Panc1 (cell line): ENCODE measurements around the gene HES1. TPM values are rescaled to one million over a fixed set of nuclear protein-coding genes. Genes with fewer than 3 reads are reported as not detected.
A peak's percentile ranks its signal among the peaks of the same experiment; 100 is the strongest.

Experiments
- ATAC-seq: fragments of 200-7000 bp; cut with Tn5 transposase; 2 replicates; pipeline ENCODE4 v1.9.1; 2020; ENCODE audit warnings: mild to moderate bottlenecking, moderate library complexity
- BruUV-seq: library from RNA; stranded (reverse); fragments of 400-500 nt; replicated peaks from 2 replicates; lab custom pipeline; 2021; lab: Mats Ljungman, UMichigan
- CTCF ChIA-PET: fragments of 300-600 bp; sonication (Branson Sonifier 250); formaldehyde crosslinking; loops from one replicate; lab custom pipeline; 2022; ENCODE audit warnings: antibody characterized with exemption; lab: Charles Lee
- POLR2A ChIA-PET: fragments of 300-600 bp; sonication (Branson Sonifier 250); formaldehyde crosslinking; loops from one replicate; lab custom pipeline; 2022; ENCODE audit warnings: antibody characterized with exemption; lab: Charles Lee
- DNase-seq: peaks from one replicate; pipeline ENCODE4 v3.0.0-alpha.2; 2010; ENCODE audit warnings: low read depth, low spot score
- H3K27ac ChIP-seq: 2 replicates; pipeline ENCODE4 v1.5.1; 2011; ENCODE audit warnings: mild to moderate bottlenecking, low read length, inconsistent platforms
- H3K27me3 ChIP-seq: fragments of 200-500 bp; sonication (Bioruptor generic); 2 replicates; pipeline ENCODE4 v1.6.0; 2014; ENCODE audit warnings: low read length, inconsistent platforms; ENCODE audit not compliant: control insufficient read depth, insufficient read depth
- H3K36me3 ChIP-seq: fragments of 200-500 bp; sonication (Bioruptor generic); 2 replicates; pipeline ENCODE4 v1.5.1; 2014; ENCODE audit warnings: inconsistent platforms, mild to moderate bottlenecking, low read length, moderate library complexity; ENCODE audit not compliant: control insufficient read depth, insufficient read depth
- H3K4me1 ChIP-seq: 2 replicates; pipeline ENCODE4 v1.5.1; 2011; ENCODE audit warnings: inconsistent platforms, mild to moderate bottlenecking, low read length, moderate library complexity; ENCODE audit not compliant: control insufficient read depth, insufficient read depth
- H3K4me3 ChIP-seq, 2 experiments: 2 replicates each; pipeline ENCODE4 v1.5.1; 2011 to 2012; ENCODE audit warnings: low read depth in 2 of 2, low read length in 2 of 2, mild to moderate bottlenecking in 2 of 2, inconsistent platforms in 1 of 2, moderate library complexity in 1 of 2
- H3K9me3 ChIP-seq: fragments of 200-500 bp; sonication (Bioruptor generic); 2 replicates; pipeline ENCODE4 v1.5.1; 2014; ENCODE audit warnings: low read depth, mild to moderate bottlenecking, inconsistent platforms, low read length, moderate library complexity; ENCODE audit not compliant: control insufficient read depth, insufficient read depth
- POLR2AphosphoS5 ChIP-seq: IDR thresholded peaks from 2 replicates; pipeline ENCODE4 v1.6.1; 2012; ENCODE audit warnings: mild to moderate bottlenecking, low read depth, low read length, moderate library complexity
- SIN3A ChIP-seq: IDR thresholded peaks from 2 replicates; pipeline ENCODE4 v1.6.1; 2012; ENCODE audit warnings: low read depth, mild to moderate bottlenecking, low read length, moderate library complexity, borderline replicate concordance; ENCODE audit not compliant: insufficient read depth
- TCF7L2 ChIP-seq: IDR thresholded peaks from 2 replicates; pipeline ENCODE4 v1.6.1; 2011; ENCODE audit warnings: mild to moderate bottlenecking, low read depth, low read length, inconsistent platforms
- in situ Hi-C: cut with HindIII; loops from 2 replicates; pipeline ENCODE4 v1.10.0; 2016; ENCODE audit warnings: low sequenced_read_pairs, low pct_unique_long_range_greater_than_20kb
- intact Hi-C: fragments of 100-400 bp; cut with micrococcal nuclease; formaldehyde crosslinking; loops from one replicate; pipeline ENCODE4 v1.10.0; 2022; ENCODE audit not compliant: unreplicated experiment
- total RNA-seq: library from RNA; stranded (reverse); gene quantifications from one replicate; pipeline ENCODE4 v1.2.1, GENCODE V29; 2021; ENCODE audit not compliant: unreplicated experiment
- TF ChIP-seq, protein P1 (sequence below): fragments of 450-650 bp; IDR thresholded peaks from 2 replicates; pipeline ENCODE4 v1.5.1; 2017; ENCODE audit warnings: mild to moderate bottlenecking
- TF ChIP-seq, protein P2 (sequence below), 2 experiments: IDR thresholded peaks; 2 replicates each; pipeline ENCODE4 v1.6.1; 2011 to 2012; ENCODE audit warnings: low read depth in 2 of 2, control low read depth in 1 of 2, low read length in 1 of 2, mild to moderate bottlenecking in 1 of 2, moderate library complexity in 1 of 2; ENCODE audit not compliant: insufficient read depth in 1 of 2

HES1 gene
- total RNA-seq, 1 experiment from 2014 or later, result 28.5 TPM

DNA sequence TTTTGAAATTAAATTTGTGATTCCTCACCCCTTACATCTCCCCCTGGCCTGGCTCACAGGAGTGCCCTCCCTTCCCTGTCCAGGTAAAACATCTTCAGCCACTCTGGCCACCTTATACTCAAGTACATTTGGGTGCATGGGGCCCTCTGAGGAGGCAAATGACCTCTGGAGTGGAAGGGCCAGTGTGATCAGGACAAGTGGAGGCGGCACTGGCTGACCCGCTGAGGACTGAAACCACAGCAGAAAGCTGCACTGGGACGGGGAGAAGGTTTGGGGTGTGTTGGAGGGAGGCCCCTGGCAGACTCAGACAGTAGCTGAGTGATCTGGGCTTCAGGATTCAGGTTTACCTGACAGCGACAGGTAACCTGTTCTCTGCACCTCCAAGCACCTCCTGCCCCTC lies 24.2 kb downstream of the HES1 start:
- no peak for DNase-seq
- ChIA-PET POLR2A (no interaction called here), CTCF (no interaction called here)
- in situ Hi-C loops (no loop called here), intact Hi-C loops (no loop called here)
- TF ChIP-seq SIN3A (no peak), POLR2AphosphoS5 (no peak), TCF7L2 (no peak)
- TF ChIP-seq, protein P1, sequence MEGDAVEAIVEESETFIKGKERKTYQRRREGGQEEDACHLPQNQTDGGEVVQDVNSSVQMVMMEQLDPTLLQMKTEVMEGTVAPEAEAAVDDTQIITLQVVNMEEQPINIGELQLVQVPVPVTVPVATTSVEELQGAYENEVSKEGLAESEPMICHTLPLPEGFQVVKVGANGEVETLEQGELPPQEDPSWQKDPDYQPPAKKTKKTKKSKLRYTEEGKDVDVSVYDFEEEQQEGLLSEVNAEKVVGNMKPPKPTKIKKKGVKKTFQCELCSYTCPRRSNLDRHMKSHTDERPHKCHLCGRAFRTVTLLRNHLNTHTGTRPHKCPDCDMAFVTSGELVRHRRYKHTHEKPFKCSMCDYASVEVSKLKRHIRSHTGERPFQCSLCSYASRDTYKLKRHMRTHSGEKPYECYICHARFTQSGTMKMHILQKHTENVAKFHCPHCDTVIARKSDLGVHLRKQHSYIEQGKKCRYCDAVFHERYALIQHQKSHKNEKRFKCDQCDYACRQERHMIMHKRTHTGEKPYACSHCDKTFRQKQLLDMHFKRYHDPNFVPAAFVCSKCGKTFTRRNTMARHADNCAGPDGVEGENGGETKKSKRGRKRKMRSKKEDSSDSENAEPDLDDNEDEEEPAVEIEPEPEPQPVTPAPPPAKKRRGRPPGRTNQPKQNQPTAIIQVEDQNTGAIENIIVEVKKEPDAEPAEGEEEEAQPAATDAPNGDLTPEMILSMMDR, result no peak
- Histone ChIP-seq H3K27ac (no peak overlapping the region), H3K4me3 (no peak overlapping the region), H3K36me3 (no peaks in the 10 kb centered on the region), H3K4me1 (no peaks in the 10 kb centered on the region), H3K9me3 (no peaks in the 10 kb centered on the region), H3K27me3 (no peaks in the 10 kb centered on the region)
- BruUV-seq, result no TSS peak
- ATAC-seq, result no peak

DNA sequence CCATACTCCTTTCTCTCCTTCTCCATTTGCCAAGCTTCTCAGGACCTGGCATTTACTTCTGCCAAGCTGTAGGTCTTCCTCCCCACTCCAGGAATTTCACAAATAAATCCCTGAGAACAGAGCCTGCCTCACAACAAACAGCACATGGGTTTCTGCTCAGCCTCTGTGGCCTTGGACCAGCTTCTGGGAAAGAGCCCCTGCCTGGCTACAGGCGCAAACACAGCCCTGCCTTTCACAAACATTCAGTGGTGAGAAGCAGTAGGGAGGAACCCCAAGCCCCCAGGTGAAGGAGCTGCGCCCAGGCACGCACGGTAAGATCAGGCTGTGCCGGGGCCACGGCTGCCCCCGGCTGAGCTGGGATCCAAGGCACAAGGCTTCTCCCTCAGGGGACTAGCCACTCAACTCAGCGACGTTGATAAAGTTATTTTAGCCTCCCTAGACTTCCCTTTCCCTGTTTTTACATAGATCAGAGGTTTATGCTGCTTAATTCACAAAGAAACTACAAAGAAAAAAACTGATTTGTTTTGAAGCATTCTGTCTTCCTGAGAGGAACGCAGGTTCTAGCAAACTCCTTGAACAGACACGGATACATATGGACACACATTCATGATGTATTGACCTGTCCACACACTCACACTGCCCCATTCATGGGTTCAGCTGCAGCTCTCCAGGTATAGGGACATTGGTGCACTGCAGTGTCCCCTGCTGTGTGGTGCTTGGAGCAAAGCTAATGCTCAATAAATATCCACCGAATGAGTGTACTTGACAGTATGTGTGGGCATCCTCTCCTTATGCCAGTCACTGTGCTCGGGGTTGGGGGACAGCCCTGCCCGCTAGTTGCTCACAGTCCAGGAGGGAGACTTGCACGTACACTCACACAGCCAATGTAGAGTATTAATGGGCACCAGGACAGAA lies 25.4 kb downstream of the HES1 start:
- POLR2A ChIA-PET, result no interaction called here
- Histone ChIP-seq H3K4me1 (peaks cover under 1% of the 10 kb centered on the region; the same call in 1 of the 2 replicates), H3K9me3 (no peaks in the 10 kb centered on the region), H3K27me3 (no peaks in the 10 kb centered on the region), H3K27ac (no peak overlapping the region), H3K4me3 (no peak overlapping the region), H3K36me3 (no peaks in the 10 kb centered on the region)
- intact Hi-C loops, result no loop called here
- CTCF ChIA-PET, result interaction anchor here (0.9 kb wide), 1 partner anchor 19 kb away, joined by 6 read pairs; no protein-coding TSS in a partner anchor
- TF ChIP-seq SIN3A, result no peak
- TF ChIP-seq, protein P2, sequence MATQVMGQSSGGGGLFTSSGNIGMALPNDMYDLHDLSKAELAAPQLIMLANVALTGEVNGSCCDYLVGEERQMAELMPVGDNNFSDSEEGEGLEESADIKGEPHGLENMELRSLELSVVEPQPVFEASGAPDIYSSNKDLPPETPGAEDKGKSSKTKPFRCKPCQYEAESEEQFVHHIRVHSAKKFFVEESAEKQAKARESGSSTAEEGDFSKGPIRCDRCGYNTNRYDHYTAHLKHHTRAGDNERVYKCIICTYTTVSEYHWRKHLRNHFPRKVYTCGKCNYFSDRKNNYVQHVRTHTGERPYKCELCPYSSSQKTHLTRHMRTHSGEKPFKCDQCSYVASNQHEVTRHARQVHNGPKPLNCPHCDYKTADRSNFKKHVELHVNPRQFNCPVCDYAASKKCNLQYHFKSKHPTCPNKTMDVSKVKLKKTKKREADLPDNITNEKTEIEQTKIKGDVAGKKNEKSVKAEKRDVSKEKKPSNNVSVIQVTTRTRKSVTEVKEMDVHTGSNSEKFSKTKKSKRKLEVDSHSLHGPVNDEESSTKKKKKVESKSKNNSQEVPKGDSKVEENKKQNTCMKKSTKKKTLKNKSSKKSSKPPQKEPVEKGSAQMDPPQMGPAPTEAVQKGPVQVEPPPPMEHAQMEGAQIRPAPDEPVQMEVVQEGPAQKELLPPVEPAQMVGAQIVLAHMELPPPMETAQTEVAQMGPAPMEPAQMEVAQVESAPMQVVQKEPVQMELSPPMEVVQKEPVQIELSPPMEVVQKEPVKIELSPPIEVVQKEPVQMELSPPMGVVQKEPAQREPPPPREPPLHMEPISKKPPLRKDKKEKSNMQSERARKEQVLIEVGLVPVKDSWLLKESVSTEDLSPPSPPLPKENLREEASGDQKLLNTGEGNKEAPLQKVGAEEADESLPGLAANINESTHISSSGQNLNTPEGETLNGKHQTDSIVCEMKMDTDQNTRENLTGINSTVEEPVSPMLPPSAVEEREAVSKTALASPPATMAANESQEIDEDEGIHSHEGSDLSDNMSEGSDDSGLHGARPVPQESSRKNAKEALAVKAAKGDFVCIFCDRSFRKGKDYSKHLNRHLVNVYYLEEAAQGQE (IDR thresholded peaks at IDR 0.05; ENCODE audit: insufficient read depth in 1 of 2, low read depth in 2 of 2, low read length in 1 of 2), result no peak
- no peak for TF ChIP-seq TCF7L2
- TF ChIP-seq, protein P1, result no peak
- in situ Hi-C loops, result no loop called here
- peak; percentile 14; the same call in 1 of the 2 replicates for ATAC-seq
- BruUV-seq, result no TSS peak
- DNase-seq, result no peak
